ENCODE results near the gene LHFPL4. TPM values are rescaled to one million over a fixed set of nuclear protein-coding genes. Genes with fewer than 3 reads are reported as not detected.
"Not testable (repeated sequence)": the region's sequence is repeated elsewhere in the genome, so short reads cannot be mapped to it uniquely, and the experiment has no call there.

Gene LHFPL4
- total RNA-seq, result not detected
- polyA plus RNA-seq, result 0.05 TPM
- long read RNA-seq, donor 1, result 0 reads
- long read RNA-seq, donor 2, result 0 reads
- long read RNA-seq, donor 3, result 0 reads
- long read RNA-seq, donor 4, result 0 reads
- long read RNA-seq, donor 5, result 0 reads
- long read RNA-seq, donor 6, result 0 reads
- long read RNA-seq, donor 7, result 0 reads
- long read RNA-seq, donor 8, result 0 reads
- long read RNA-seq, donor 9, result 0 reads
- long read RNA-seq, donor 10, result 0 reads

GRCh38 chr3:9553021-9553947 lies at the start of gene LHFPL4:
LHFPL4 (minus strand) TSS chr3:9553822; CDS start chr3:9552679, 1,143 bp downstream.
- no peaks in the 10 kb centered on the region for H3K36me3 ChIP-seq (ENCODE audit: control insufficient read depth in 2 of 2, insufficient read depth in 2 of 2, low read length in 1 of 2)
- no peaks in the 10 kb centered on the region for H3K4me1 ChIP-seq (ENCODE audit: control insufficient read depth in 2 of 2, insufficient read depth in 2 of 2, low read length in 2 of 2)
- no peak within 1 kb of the TSS for H3K4me3 ChIP-seq (ENCODE audit: low read length in 2 of 2)
- 9% methylated on average over 75 of the region's 75 CpGs for WGBS
- no peak for DNase-seq (ENCODE audit: low read depth in 6 of 9, low spot score in 9 of 9)
- peaks cover 0 to 5% of the 10 kb centered on the region in 2 donors for H3K9me3 ChIP-seq (ENCODE audit: control insufficient read depth in 2 of 2, insufficient read depth in 1 of 2, low read length in 1 of 2)
- H3K27ac ChIP-seq (ENCODE audit: low read depth in 1 of 2, low read length in 1 of 2), result no peak within 1 kb of the TSS
- peaks cover 37 to 39% of the 10 kb centered on the region in 2 donors for H3K27me3 ChIP-seq (ENCODE audit: control insufficient read depth in 2 of 2, insufficient read depth in 1 of 2, low read length in 1 of 2)

- peaks cover 0 to 3% of the 10 kb centered on the region in 2 donors for H3K9me3 ChIP-seq (ENCODE audit: control insufficient read depth in 2 of 2, insufficient read depth in 1 of 2, low read length in 1 of 2)
- no peak overlapping the region for H3K27ac ChIP-seq (ENCODE audit: low read depth in 1 of 2, low read length in 1 of 2)
- WGBS, result 78% methylated on average over 4 of the region's 4 CpGs
- H3K36me3 ChIP-seq (ENCODE audit: control insufficient read depth in 2 of 2, insufficient read depth in 2 of 2, low read length in 1 of 2), result no peaks in the 10 kb centered on the region
- no peak overlapping the region for H3K4me3 ChIP-seq (ENCODE audit: low read length in 2 of 2)
- peaks cover 0 to 3% of the 10 kb centered on the region in 2 donors for H3K4me1 ChIP-seq (ENCODE audit: control insufficient read depth in 2 of 2, insufficient read depth in 2 of 2, low read length in 2 of 2)
- peaks cover 2 to 35% of the 10 kb centered on the region in 2 donors for H3K27me3 ChIP-seq (ENCODE audit: control insufficient read depth in 2 of 2, insufficient read depth in 1 of 2, low read length in 1 of 2)
- DNase-seq (ENCODE audit: low read depth in 6 of 9, low spot score in 9 of 9), result no peak
Measured at GRCh38 chr3:9602620-9603019, 49.0 kb upstream of the LHFPL4 start.

GRCh38 chr3:9601006-9601581 lies 47.5 kb upstream of the LHFPL4 start:
- 77% methylated on average over 24 of the region's 24 CpGs for WGBS
- not testable (repeated sequence) for H3K4me3 ChIP-seq (ENCODE audit: low read length in 2 of 2); H3K9me3 ChIP-seq (ENCODE audit: control insufficient read depth in 2 of 2, insufficient read depth in 1 of 2, low read length in 1 of 2); H3K4me1 ChIP-seq (ENCODE audit: control insufficient read depth in 2 of 2, insufficient read depth in 2 of 2, low read length in 2 of 2); DNase-seq (ENCODE audit: low read depth in 6 of 9, low spot score in 9 of 9); H3K36me3 ChIP-seq (ENCODE audit: control insufficient read depth in 2 of 2, insufficient read depth in 2 of 2, low read length in 1 of 2); H3K27ac ChIP-seq (ENCODE audit: low read depth in 1 of 2, low read length in 1 of 2)
- peaks cover 2 to 35% of the 10 kb centered on the region in 2 donors for H3K27me3 ChIP-seq (ENCODE audit: control insufficient read depth in 2 of 2, insufficient read depth in 1 of 2, low read length in 1 of 2)

GRCh38 chr3:9600597-9600996 lies 47.0 kb upstream of the LHFPL4 start:
- no peak for DNase-seq (ENCODE audit: low read depth in 6 of 9, low spot score in 9 of 9)

GRCh38 chr3:9598783-9599387 lies 45.3 kb upstream of the LHFPL4 start:
- Histone ChIP-seq H3K4me3 (ENCODE audit: low read length in 2 of 2) (no peak overlapping the region), H3K9me3 (ENCODE audit: control insufficient read depth in 2 of 2, insufficient read depth in 1 of 2, low read length in 1 of 2) (no peaks in the 10 kb centered on the region), H3K4me1 (ENCODE audit: control insufficient read depth in 2 of 2, insufficient read depth in 2 of 2, low read length in 2 of 2) (peaks cover 0 to 3% of the 10 kb centered on the region in 2 donors), H3K27me3 (ENCODE audit: control insufficient read depth in 2 of 2, insufficient read depth in 1 of 2, low read length in 1 of 2) (peaks cover 2 to 35% of the 10 kb centered on the region in 2 donors), H3K36me3 (ENCODE audit: control insufficient read depth in 2 of 2, insufficient read depth in 2 of 2, low read length in 1 of 2) (no peaks in the 10 kb centered on the region), H3K27ac (ENCODE audit: low read depth in 1 of 2, low read length in 1 of 2) (no peak overlapping the region)
- DNase-seq (ENCODE audit: low read depth in 6 of 9, low spot score in 9 of 9), result no peak
- WGBS, result 96% methylated on average over 7 of the region's 7 CpGs

More at GRCh38 chr3:9600597-9600996, 47.0 kb upstream of the LHFPL4 start:
- Histone ChIP-seq H3K27me3 (ENCODE audit: control insufficient read depth in 2 of 2, insufficient read depth in 1 of 2, low read length in 1 of 2) (peaks cover 2 to 35% of the 10 kb centered on the region in 2 donors), H3K9me3 (ENCODE audit: control insufficient read depth in 2 of 2, insufficient read depth in 1 of 2, low read length in 1 of 2) (peaks cover 0 to under 1% of the 10 kb centered on the region in 2 donors), H3K4me3 (ENCODE audit: low read length in 2 of 2) (no peak overlapping the region), H3K4me1 (ENCODE audit: control insufficient read depth in 2 of 2, insufficient read depth in 2 of 2, low read length in 2 of 2) (peaks cover 0 to 3% of the 10 kb centered on the region in 2 donors), H3K36me3 (ENCODE audit: control insufficient read depth in 2 of 2, insufficient read depth in 2 of 2, low read length in 1 of 2) (no peaks in the 10 kb centered on the region), H3K27ac (ENCODE audit: low read depth in 1 of 2, low read length in 1 of 2) (no peak overlapping the region)
- WGBS, result 6% methylated on average over 42 of the region's 42 CpGs

- DNase-seq (ENCODE audit: low read depth in 6 of 9, low spot score in 9 of 9), result no peak
- H3K4me3 ChIP-seq (ENCODE audit: low read length in 2 of 2), result no peak overlapping the region
- no peaks in the 10 kb centered on the region for H3K36me3 ChIP-seq (ENCODE audit: control insufficient read depth in 2 of 2, insufficient read depth in 2 of 2, low read length in 1 of 2)
- H3K27ac ChIP-seq (ENCODE audit: low read depth in 1 of 2, low read length in 1 of 2), result no peak overlapping the region
- H3K4me1 ChIP-seq (ENCODE audit: control insufficient read depth in 2 of 2, insufficient read depth in 2 of 2, low read length in 2 of 2), result peaks cover 0 to 3% of the 10 kb centered on the region in 2 donors
- peaks cover 2 to 16% of the 10 kb centered on the region in 2 donors for H3K27me3 ChIP-seq (ENCODE audit: control insufficient read depth in 2 of 2, insufficient read depth in 1 of 2, low read length in 1 of 2)
- no peaks in the 10 kb centered on the region for H3K9me3 ChIP-seq (ENCODE audit: control insufficient read depth in 2 of 2, insufficient read depth in 1 of 2, low read length in 1 of 2)
Measured at GRCh38 chr3:9595877-9596276, 42.3 kb upstream of the LHFPL4 start.

GRCh38 chr3:9591781-9592180 lies 38.2 kb upstream of the LHFPL4 start:
- not testable (repeated sequence) for H3K9me3 ChIP-seq (ENCODE audit: control insufficient read depth in 2 of 2, insufficient read depth in 1 of 2, low read length in 1 of 2); H3K36me3 ChIP-seq (ENCODE audit: control insufficient read depth in 2 of 2, insufficient read depth in 2 of 2, low read length in 1 of 2); H3K4me3 ChIP-seq (ENCODE audit: low read length in 2 of 2); DNase-seq (ENCODE audit: low read depth in 6 of 9, low spot score in 9 of 9); H3K4me1 ChIP-seq (ENCODE audit: control insufficient read depth in 2 of 2, insufficient read depth in 2 of 2, low read length in 2 of 2); H3K27ac ChIP-seq (ENCODE audit: low read depth in 1 of 2, low read length in 1 of 2); H3K27me3 ChIP-seq (ENCODE audit: control insufficient read depth in 2 of 2, insufficient read depth in 1 of 2, low read length in 1 of 2)
- WGBS, result 97% methylated on average over 28 of the region's 28 CpGs

- H3K27ac ChIP-seq (ENCODE audit: low read depth in 1 of 2, low read length in 1 of 2), result no peak overlapping the region
- whole genome bisulfite sequencing, result 16% methylated on average over 8 of the region's 8 CpGs
- DNase-seq (ENCODE audit: low read depth in 6 of 9, low spot score in 9 of 9), result no peak
- no peaks in the 10 kb centered on the region for H3K36me3 ChIP-seq (ENCODE audit: control insufficient read depth in 2 of 2, insufficient read depth in 2 of 2, low read length in 1 of 2)
- no peaks in the 10 kb centered on the region for H3K4me1 ChIP-seq (ENCODE audit: control insufficient read depth in 2 of 2, insufficient read depth in 2 of 2, low read length in 2 of 2)
- H3K4me3 ChIP-seq (ENCODE audit: low read length in 2 of 2), result no peak overlapping the region
- H3K9me3 ChIP-seq (ENCODE audit: control insufficient read depth in 2 of 2, insufficient read depth in 1 of 2, low read length in 1 of 2), result no peaks in the 10 kb centered on the region
- no peaks in the 10 kb centered on the region for H3K27me3 ChIP-seq (ENCODE audit: control insufficient read depth in 2 of 2, insufficient read depth in 1 of 2, low read length in 1 of 2)
Measured at GRCh38 chr3:9590282-9590791, 36.7 kb upstream of the LHFPL4 start.

Data from thymus (tissue), 14 donors.